ENCODE results near the gene TRIM41. TPM values are rescaled to one million over a fixed set of nuclear protein-coding genes. Genes with fewer than 3 reads are reported as not detected.

Gene TRIM41
- total and polyA plus RNA-seq, 9 of the 15 experiments (the other 6 are each of a cell fraction or from before 2014, with no cell fraction given) = 1.8 to 47.6 (median 20.9) TPM

DNA sequence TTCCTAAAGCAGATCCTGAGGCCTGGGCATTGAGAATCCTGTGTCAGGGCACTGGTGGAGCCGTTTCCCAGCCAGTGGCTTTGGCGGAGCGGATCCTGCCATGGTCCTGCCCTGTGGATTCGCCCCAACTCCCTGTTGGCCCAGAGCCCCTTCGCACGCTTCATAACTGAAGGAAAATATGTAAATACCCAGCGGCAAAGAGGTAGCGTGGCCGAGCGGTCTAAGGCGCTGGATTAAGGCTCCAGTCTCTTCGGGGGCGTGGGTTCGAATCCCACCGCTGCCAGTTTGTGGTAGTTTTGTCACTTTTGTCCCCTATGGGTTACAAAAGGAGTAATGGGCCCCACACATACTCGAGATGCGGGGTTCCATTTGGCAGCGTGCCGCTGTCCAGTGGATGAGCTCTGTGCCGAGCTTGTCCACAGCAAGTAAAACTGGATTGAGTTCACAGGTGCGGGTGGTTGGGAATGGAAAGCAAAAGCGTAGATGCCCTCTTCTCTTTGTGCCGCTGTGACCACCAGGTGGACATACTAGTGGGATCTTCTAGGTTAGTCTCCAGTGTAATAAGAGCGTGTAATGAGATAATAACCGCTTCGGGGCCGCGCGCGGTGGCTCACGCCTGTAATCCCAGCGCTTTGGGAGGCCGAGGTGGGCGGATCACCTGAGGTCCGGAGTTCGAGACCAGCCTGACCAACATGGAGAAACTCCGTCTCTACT, 35.4 kb upstream of the TRIM41 start:
- ATAC-seq = peak; percentile 15
- Histone ChIP-seq H2AFZ (ENCODE audit: low read depth, low read length) (peak overlapping the region; percentile 96), H3K9me3 (replicated peaks; ENCODE audit: control insufficient read depth, insufficient read depth, low read depth, low read length) (no peaks in the 10 kb centered on the region), H3K4me1 (replicated peaks in 1 of 2; ENCODE audit: control insufficient read depth in 2 of 2, insufficient read depth in 2 of 2, low read length in 2 of 2) (peaks cover 17 to 58% of the 10 kb centered on the region in 2 experiments), H3K4me3 (peak overlapping the region; percentile 67), H3K27me3 (ENCODE audit: control insufficient read depth in 2 of 2, insufficient read depth in 2 of 2, low read length in 2 of 2) (no peaks in the 10 kb centered on the region), H3K27ac (ENCODE audit: extremely low read depth, low read depth, low read length) (peak overlapping the region; percentile 95), H3K79me2 (ENCODE audit: control insufficient read depth, insufficient read depth, low read length) (peaks cover 6% of the 10 kb centered on the region), H3K36me3 (ENCODE audit: control insufficient read depth, insufficient read depth, low read length) (no peaks in the 10 kb centered on the region), H3K9me1 (ENCODE audit: control insufficient read depth, insufficient read depth, low read length) (no peaks in the 10 kb centered on the region), H3K4me2 (ENCODE audit: insufficient read depth, low read length) (peak overlapping the region; percentile 99), H3K9ac (ENCODE audit: insufficient read depth in 1 of 2, low read depth in 2 of 2, low read length in 2 of 2) (peak overlapping the region; percentile 95 to 96), H4K20me1 (replicated peaks; ENCODE audit: control insufficient read depth, insufficient read depth, low read length) (0 out of 2 replicates have a peak, but pooled peaks cover 3% of the 10 kb centered on the region)
- 2% methylated on average over 37 of the region's 37 CpGs for WGBS (ENCODE audit: insufficient coverage, low coverage, missing lambda C conversion rate)
- peak; percentile 49 for FAIRE-seq
- ChIA-PET POLR2A (interaction anchor here (0.6 to 2.3 kb wide), 7 partner anchors 12 to 251 kb away, joined by 3 to 11 read pairs (median 4); partner anchors contain the start of gene TRIM41), CTCF (ENCODE audit: low intra/inter-chr PET ratio) (no interaction called here)
- in situ Hi-C loops (cut with MboI) (no loop called here), intact Hi-C loops (cut with micrococcal nuclease) (loop anchor here (1.0 to 5.0 kb wide), 4 partner anchors 15 to 75 kb away; partner anchors contain the start of gene TRIM52)
- TSS peak; percentile 77 for BruUV-seq (replicated peaks)
- DNase-seq (ENCODE audit: extremely low read depth in 1 of 4, low spot score in 3 of 4) = peak; percentile 62 to 93 (median 64)
- TF ChIP-seq ZNF212 (CRISPR knock-in tag; IDR thresholded peaks at IDR 0.05) = no peak
- no peak for TF ChIP-seq ZNF75A (CRISPR knock-in tag; IDR thresholded peaks at IDR 0.05)
- no peak for TF ChIP-seq ZNF561 (CRISPR knock-in tag; conservative IDR thresholded peaks at IDR 0.05)
- TF ChIP-seq SMARCE1 (IDR thresholded peaks at IDR 0.05) = peak; percentile 38; the same call in 1 of the 2 replicates
- TF ChIP-seq, protein P1, sequence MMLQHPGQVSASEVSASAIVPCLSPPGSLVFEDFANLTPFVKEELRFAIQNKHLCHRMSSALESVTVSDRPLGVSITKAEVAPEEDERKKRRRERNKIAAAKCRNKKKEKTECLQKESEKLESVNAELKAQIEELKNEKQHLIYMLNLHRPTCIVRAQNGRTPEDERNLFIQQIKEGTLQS (IDR thresholded peaks at IDR 0.05) = 0 out of 2 replicates have a peak, but pooled peaks have one; percentile 14
- TF ChIP-seq, protein P1 (CRISPR knock-in tag; conservative IDR thresholded peaks at IDR 0.05) = peak; percentile 63; the same call in 1 of the 2 replicates
- TF ChIP-seq HDAC1 (IDR thresholded peaks at IDR 0.05) = peak in 1 of 2 experiments; percentile 97; a peak in 2 of 4 replicates
- peak; percentile 68; the same call in 1 of the 2 replicates for TF ChIP-seq ELF2 (CRISPR knock-in tag; IDR thresholded peaks at IDR 0.05)
- no peak for TF ChIP-seq ZNF77 (CRISPR knock-in tag; IDR thresholded peaks at IDR 0.05)
- peak; percentile 78 for TF ChIP-seq RB1 (IDR thresholded peaks at IDR 0.05; ENCODE audit: low read depth)
- no peak for TF ChIP-seq TCF7 (IDR thresholded peaks at IDR 0.05; ENCODE audit: borderline replicate concordance)
- TF ChIP-seq ZNF175 (CRISPR knock-in tag; IDR thresholded peaks at IDR 0.05; ENCODE audit: low read depth) = peak; percentile 9; the same call in 1 of the 2 replicates
- TF ChIP-seq CHD2 (IDR thresholded peaks at IDR 0.05; ENCODE audit: low read depth, low read length) = 0 out of 2 replicates have a peak, but pooled peaks have one; percentile 44
- TF ChIP-seq MTA3 (IDR thresholded peaks at IDR 0.05; ENCODE audit: borderline replicate concordance) = 0 out of 2 replicates have a peak, but pooled peaks have one; percentile 66
- TF ChIP-seq ATF7 (IDR thresholded peaks at IDR 0.05) = peak; percentile 69
- peak; percentile 55 for TF ChIP-seq POLR2G (IDR thresholded peaks at IDR 0.05; ENCODE audit: low read depth, low read length)
- no peak for TF ChIP-seq STAT5B (CRISPR knock-in tag; IDR thresholded peaks at IDR 0.05)
- TF ChIP-seq NONO (IDR thresholded peaks at IDR 0.05; ENCODE audit: low read depth in 2 of 2, low read length in 1 of 2) = no peak
- TF ChIP-seq ZNF586 (CRISPR knock-in tag; conservative IDR thresholded peaks at IDR 0.05) = no peak
- TF ChIP-seq MAFK (IDR thresholded peaks at IDR 0.05; ENCODE audit: low read length) = 0 out of 2 replicates have a peak, but pooled peaks have one; percentile 4

Measured in K562 (cell line).